Stomach (tissue), 9 donors: ENCODE results near the gene BTBD3. TPM values are rescaled to one million over a fixed set of nuclear protein-coding genes. Genes with fewer than 3 reads are reported as not detected.

ENCODE experiments used
- DNase-seq, 2 donors: peaks; one replicate each; pipeline versions ENCODE4 v3.0.0 to v3.0.0-alpha.2; 2013 to 2019
- H3K27ac ChIP-seq, 5 donors: fragments of 200-600 bp in 4 of 5; sonication (generic) in 4 of 5; one replicate each; pipeline ENCODE4 v1.5.1; 2013 to 2019; ENCODE audit warnings: mild to moderate bottlenecking in 1 of 5, moderate library complexity in 1 of 5
- H3K27me3 ChIP-seq, 3 donors: fragments of 200-600 bp; sonication (generic); one replicate each; pipeline ENCODE4 v1.5.1; 2017 to 2019; ENCODE audit warnings: mixed run types in 1 of 3
- H3K36me3 ChIP-seq, 4 donors: fragments of 200-600 bp; sonication (generic); 1 replicate in 3 of 4; 2 replicates in 1 of 4; pipeline ENCODE4 v1.5.1; 2016 to 2019
- H3K4me1 ChIP-seq, 4 donors: fragments of 200-600 bp; sonication (generic); one replicate each; pipeline ENCODE4 v1.5.1; 2016 to 2019
- H3K4me3 ChIP-seq, 4 donors: fragments of 200-600 bp; sonication (generic) in 3 of 4; one replicate each; pipeline ENCODE4 v1.5.1; 2016 to 2019; ENCODE audit warnings: mild to moderate bottlenecking in 1 of 4
- H3K9me3 ChIP-seq, 4 donors: fragments of 200-600 bp; sonication (generic); one replicate each; pipeline ENCODE4 v1.5.1; 2016 to 2019
- EP300 ChIP-seq: sonication (generic); formaldehyde crosslinking; IDR thresholded peaks from one replicate; pipeline ENCODE4 v1.6.1; 2017; ENCODE audit warnings: antibody characterized with exemption
- POLR2A ChIP-seq, 4 donors: fragments of 450-650 bp; IDR thresholded peaks; one replicate each; pipeline ENCODE4 v1.6.1; 2016; ENCODE audit warnings: antibody characterized with exemption in 4 of 4, control low read depth in 2 of 4, mild to moderate bottlenecking in 1 of 4, moderate library complexity in 1 of 4
- POLR2AphosphoS5 ChIP-seq, 3 donors: sonication (generic); formaldehyde crosslinking; IDR thresholded peaks; one replicate each; pipeline ENCODE4 v1.6.1; 2016; ENCODE audit warnings: antibody characterized with exemption in 3 of 3
- WGBS, 5 donors: extraction: QIAGEN DNeasy Blood & Tissue Kit in 3 of 5; methylation state at CpG; one replicate each; pipeline versions ENCODE4 v1.1.5 to v1.1.7; 2013 to 2018; 5-methylcytosine and 5-hydroxymethylcytosine counted together
- intact Hi-C: fragments of 100-400 bp; cut with DNase I; formaldehyde crosslinking; loops from one replicate; pipeline ENCODE4 v1.15.1; 2023; ENCODE audit warnings: low total_unique reads
- polyA plus RNA-seq, 3 donors: library from polyadenylated mRNA; stranded (reverse); fragments of 200-250 nt; gene quantifications; one replicate each; pipeline ENCODE4 v1.2.3, GENCODE V29; 2013
- total RNA-seq, 5 donors: library from RNA; depleted of rRNA; stranded (reverse); fragments of >200 nt; gene quantifications; one replicate each; pipeline versions ENCODE4 v1.1.0 to v1.2.3, GENCODE V29; 2014 to 2016
- TF ChIP-seq, protein P1 (sequence below), 7 experiments: fragments of 450-650 bp in 4 of 7; fragments of 200-600 bp in 3 of 7; sonication (generic) in 3 of 7; IDR thresholded peaks; one replicate each; pipeline ENCODE4 v1.5.1; 2016 to 2019; ENCODE audit warnings: antibody characterized with exemption in 7 of 7, control low read depth in 2 of 7, mild to moderate bottlenecking in 1 of 7
- donor health status: healthy with polysubstance abuse.
- donor health status: Bipolar disorder and iron deficiency.
- donor health status: healthy.

The BTBD3 gene
- total and polyA plus RNA-seq, 8 donors = 10.7 to 147 (median 26.7) TPM

DNA sequence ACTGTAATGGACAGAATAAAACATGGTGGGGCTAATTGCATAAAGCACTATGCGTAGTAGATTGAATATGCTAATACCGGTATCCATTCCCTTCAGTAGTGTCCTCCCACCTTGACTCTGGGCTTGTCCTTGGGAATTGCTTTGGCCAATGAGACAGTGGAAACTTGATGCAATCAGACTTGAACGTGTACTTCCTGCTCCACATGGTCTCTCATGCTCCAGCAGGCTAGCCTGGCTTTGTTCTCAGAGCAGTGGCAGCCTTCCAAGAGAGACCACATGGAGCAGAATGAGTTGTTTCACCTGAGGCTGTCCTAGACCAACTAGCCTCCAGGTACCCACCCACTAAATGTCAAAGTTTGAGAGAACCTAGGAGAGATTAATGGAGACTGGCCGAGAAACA, 37.0 kb upstream of the BTBD3 start:
- intact Hi-C loops = no loop called here
- TF ChIP-seq EP300 = no peak

DNA sequence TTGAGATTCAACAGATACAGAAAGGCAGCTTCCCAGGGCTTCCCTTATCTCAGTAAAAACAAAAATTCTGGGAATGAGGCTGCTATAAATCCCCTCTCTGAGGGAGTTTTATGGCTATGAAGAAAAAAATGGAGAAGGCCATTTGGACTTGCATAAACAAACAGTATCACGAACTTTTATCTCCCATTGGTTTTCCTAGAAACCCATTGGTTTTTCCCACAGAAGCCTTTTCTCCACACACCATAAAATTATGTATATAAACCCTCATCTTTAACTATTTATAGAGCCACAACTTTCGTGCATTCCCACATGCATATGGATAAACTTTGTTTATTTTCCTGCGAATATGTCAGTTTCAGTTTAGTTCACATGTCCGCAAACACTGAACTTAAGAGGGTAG, 36.2 kb upstream of the BTBD3 start:
- Histone ChIP-seq H3K4me3 (no peak overlapping the region), H3K27ac (no peak overlapping the region), H3K4me1 (no peaks in the 10 kb centered on the region), H3K27me3 (no peaks in the 10 kb centered on the region), H3K9me3 (no peaks in the 10 kb centered on the region), H3K36me3 (no peaks in the 10 kb centered on the region)
- WGBS, 5 donors = 68 to 80% (median 70%) methylated on average over 4 of the region's 4 CpGs
- intact Hi-C loops = no loop called here
- no peak for DNase-seq
- TF ChIP-seq POLR2AphosphoS5 (IDR thresholded peaks at IDR 0.05) (no peak), POLR2A (IDR thresholded peaks at IDR 0.05) (no peak)
- TF ChIP-seq, protein P1, sequence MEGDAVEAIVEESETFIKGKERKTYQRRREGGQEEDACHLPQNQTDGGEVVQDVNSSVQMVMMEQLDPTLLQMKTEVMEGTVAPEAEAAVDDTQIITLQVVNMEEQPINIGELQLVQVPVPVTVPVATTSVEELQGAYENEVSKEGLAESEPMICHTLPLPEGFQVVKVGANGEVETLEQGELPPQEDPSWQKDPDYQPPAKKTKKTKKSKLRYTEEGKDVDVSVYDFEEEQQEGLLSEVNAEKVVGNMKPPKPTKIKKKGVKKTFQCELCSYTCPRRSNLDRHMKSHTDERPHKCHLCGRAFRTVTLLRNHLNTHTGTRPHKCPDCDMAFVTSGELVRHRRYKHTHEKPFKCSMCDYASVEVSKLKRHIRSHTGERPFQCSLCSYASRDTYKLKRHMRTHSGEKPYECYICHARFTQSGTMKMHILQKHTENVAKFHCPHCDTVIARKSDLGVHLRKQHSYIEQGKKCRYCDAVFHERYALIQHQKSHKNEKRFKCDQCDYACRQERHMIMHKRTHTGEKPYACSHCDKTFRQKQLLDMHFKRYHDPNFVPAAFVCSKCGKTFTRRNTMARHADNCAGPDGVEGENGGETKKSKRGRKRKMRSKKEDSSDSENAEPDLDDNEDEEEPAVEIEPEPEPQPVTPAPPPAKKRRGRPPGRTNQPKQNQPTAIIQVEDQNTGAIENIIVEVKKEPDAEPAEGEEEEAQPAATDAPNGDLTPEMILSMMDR (IDR thresholded peaks at IDR 0.05) = no peak

More for the DNA sequence above, 37.0 kb upstream of the BTBD3 start:
- Histone ChIP-seq H3K27me3 (no peaks in the 10 kb centered on the region), H3K36me3 (no peaks in the 10 kb centered on the region), H3K27ac (no peak overlapping the region), H3K4me1 (no peaks in the 10 kb centered on the region), H3K9me3 (no peaks in the 10 kb centered on the region), H3K4me3 (no peak overlapping the region)
- 80 to 84% (median 82%) methylated on average over 4 of the region's 4 CpGs for WGBS, 5 donors
- DNase-seq = no peak

GRCh38 chr20:11882651-11883050, 35.0 kb upstream of the BTBD3 start:
- no peak for DNase-seq
- Histone ChIP-seq H3K27ac (no peak overlapping the region), H3K4me3 (no peak overlapping the region), H3K4me1 (no peaks in the 10 kb centered on the region), H3K36me3 (no peaks in the 10 kb centered on the region), H3K27me3 (no peaks in the 10 kb centered on the region), H3K9me3 (no peaks in the 10 kb centered on the region)
- WGBS, 5 donors = 69 to 82% (median 74%) methylated on average over 7 of the region's 7 CpGs
- TF ChIP-seq EP300 = no peak
- TF ChIP-seq, protein P1 (IDR thresholded peaks at IDR 0.05) = no peak
- TF ChIP-seq POLR2AphosphoS5 (IDR thresholded peaks at IDR 0.05) = no peak
- no peak for TF ChIP-seq POLR2A (IDR thresholded peaks at IDR 0.05)
- intact Hi-C loops = no loop called here

GRCh38 chr20:11888648-11889047, 29.0 kb upstream of the BTBD3 start:
- H3K9me3 ChIP-seq = no peaks in the 10 kb centered on the region
- intact Hi-C loops = no loop called here
- no peak for TF ChIP-seq POLR2A (IDR thresholded peaks at IDR 0.05)
- no peak for TF ChIP-seq EP300
- TF ChIP-seq, protein P1 (IDR thresholded peaks at IDR 0.05) = no peak
- WGBS, 5 donors = 0 to 46% (median 46%) methylated on average over 1 of the region's 1 CpG
- H3K36me3 ChIP-seq = no peaks in the 10 kb centered on the region
- no peak for DNase-seq
- no peak overlapping the region for H3K4me3 ChIP-seq
- no peaks in the 10 kb centered on the region for H3K27me3 ChIP-seq
- peaks cover 3 to 26% (median 15%) of the 10 kb centered on the region in 4 donors for H3K4me1 ChIP-seq
- H3K27ac ChIP-seq = no peak overlapping the region

DNA sequence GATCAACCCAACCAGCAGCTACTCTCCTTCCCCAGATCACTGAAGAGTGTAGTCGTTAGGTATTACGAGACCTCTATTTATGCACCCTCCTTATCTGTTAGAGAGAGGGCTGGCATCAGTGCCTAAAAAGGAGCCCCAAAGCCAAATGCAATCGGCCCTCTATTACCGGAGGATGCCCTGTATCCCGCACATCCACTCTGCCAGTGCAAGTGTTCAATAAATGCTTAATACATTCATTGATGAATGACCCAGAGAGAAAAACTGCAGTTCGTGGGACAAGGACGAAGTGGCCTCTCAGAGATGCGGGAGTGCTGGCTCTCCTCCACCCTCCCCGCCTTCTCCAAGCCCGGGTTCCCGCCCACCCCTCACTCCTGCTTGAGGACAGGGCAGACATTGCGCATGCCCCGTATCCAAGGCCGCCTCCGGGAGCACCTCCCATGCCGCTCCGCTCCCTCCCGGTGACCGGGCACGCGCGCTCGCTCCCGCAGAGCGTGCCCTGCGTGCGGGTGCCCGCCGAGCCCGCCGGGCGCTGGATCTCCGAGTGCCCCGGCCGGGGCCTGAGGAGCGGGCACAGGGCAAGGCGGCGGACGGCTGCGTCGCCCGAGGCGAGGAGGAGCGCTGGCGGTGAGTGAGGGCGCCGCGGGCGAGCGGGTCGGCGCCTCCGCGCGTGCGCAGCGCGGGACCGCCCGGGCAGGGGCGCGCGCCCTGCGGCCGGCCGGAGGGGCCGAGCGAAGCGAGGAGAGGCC, 27.2 kb upstream of the BTBD3 start:
- H3K27ac ChIP-seq = peak overlapping the region; percentile 93 to 99 (median 96)
- peak overlapping the region; percentile 82 to 97 (median 89) for H3K4me3 ChIP-seq
- H3K27me3 ChIP-seq = no peaks in the 10 kb centered on the region
- DNase-seq = peak; percentile 91 to 97
- WGBS, 5 donors = 0 to 2% (median 1%) methylated on average over 7 to 68 of the region's 69 CpGs
- H3K36me3 ChIP-seq = no peaks in the 10 kb centered on the region
- H3K4me1 ChIP-seq = peaks cover 4 to 40% (median 26%) of the 10 kb centered on the region in 4 donors
- TF ChIP-seq POLR2AphosphoS5 (IDR thresholded peaks at IDR 0.05) = peak; percentile 54 to 85 (median 82)
- no peak for TF ChIP-seq POLR2A (IDR thresholded peaks at IDR 0.05)
- intact Hi-C loops = no loop called here
- H3K9me3 ChIP-seq = no peaks in the 10 kb centered on the region
